HG03097 (cell line): ENCODE measurements around the gene DGKI.
"Not testable (repeated sequence)": the region's sequence is repeated elsewhere in the genome, so short reads cannot be mapped to it uniquely, and the experiment has no call there.

Experiments used
- ATAC-seq: cut with Tn5 transposase; IDR thresholded peaks from one replicate; pipeline ENCODE4 v1.9.1; 2021; ENCODE audit not compliant: unreplicated experiment, low FRiP score

The DGKI gene

DNA sequence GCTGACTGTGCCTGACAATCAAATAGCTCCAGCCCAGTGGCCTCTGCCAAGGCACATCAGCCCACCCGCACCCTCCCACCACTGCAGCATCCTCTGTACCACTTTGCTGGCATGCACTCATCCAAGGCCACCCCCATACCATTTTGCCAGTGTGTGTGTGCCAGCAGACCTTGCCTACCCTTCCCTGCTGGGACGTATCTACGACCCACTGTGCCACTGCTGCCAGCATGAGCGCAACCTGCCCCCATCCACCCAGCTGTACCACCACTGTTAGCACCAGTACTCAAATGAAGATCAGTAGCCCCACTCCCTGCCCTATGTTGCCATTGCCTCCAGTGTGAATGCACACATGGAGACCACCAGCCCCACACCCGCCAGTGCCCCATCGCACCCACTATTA, 353.9 kb downstream of the DGKI start:
- no peak for ATAC-seq

DNA sequence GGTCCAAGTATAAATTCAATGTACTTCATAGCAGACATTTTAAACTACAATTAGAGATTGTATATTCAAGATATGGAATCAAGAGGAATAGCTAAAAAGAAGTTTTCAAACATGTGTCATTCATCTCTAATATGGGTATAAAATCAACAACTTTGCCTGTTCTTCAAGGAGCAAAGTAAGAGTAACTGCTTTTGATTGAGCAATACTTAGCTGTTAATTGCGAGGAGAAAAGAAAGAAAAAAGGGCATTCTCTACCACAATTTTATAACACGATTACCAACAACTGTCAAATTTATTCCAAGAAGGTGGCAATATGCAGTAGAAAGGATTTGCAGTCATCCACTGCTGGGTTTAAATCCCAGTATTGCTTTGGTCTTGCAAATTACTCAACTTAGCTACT, 356.9 kb downstream of the DGKI start:
- no peak for ATAC-seq

- ATAC-seq: no peak
Observed at GRCh38 chr7:137488038-137488437, 358.7 kb downstream of the DGKI start.

DNA sequence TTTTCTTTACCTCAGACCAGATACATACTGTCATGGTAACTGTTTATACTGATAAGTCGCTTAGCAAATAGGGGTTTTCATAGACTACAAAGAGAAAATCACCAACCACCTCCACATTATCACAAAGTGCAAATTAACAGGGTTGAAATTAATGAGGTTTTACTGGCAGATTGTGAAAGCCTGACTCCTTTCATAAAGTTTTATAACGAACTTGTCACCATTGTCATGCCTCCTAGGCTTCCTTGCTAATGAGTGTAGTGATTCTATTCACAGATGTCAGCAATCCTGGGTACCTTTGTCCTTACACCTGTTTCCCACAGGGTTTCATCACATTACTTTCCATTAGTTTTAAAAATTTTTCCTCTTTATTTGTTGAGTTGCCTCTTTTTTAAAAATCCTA, 361.0 kb downstream of the DGKI start:
- no peak for ATAC-seq

DNA sequence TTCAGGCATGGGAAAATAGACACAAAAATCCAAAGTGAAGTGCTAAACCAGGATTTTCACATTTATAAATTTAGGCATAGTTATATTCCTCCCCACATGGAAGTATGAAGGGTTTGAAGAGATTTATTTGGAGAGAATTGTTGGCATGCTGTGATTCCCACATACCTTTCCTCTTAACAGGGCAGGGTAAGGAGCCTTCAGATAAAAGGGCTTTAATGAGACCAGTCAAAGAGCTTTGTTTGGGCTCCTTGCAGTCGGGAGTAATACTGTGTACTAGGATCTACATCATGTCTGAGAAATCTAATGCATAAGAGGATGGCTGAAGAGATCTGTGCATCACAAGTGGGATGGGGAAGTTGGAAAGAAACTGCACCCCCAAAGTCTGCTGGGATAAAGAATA, 362.4 kb downstream of the DGKI start:
- ATAC-seq: no peak

GRCh38 chr7:137482466-137482865, 364.3 kb downstream of the DGKI start:
- no peak for ATAC-seq

DNA sequence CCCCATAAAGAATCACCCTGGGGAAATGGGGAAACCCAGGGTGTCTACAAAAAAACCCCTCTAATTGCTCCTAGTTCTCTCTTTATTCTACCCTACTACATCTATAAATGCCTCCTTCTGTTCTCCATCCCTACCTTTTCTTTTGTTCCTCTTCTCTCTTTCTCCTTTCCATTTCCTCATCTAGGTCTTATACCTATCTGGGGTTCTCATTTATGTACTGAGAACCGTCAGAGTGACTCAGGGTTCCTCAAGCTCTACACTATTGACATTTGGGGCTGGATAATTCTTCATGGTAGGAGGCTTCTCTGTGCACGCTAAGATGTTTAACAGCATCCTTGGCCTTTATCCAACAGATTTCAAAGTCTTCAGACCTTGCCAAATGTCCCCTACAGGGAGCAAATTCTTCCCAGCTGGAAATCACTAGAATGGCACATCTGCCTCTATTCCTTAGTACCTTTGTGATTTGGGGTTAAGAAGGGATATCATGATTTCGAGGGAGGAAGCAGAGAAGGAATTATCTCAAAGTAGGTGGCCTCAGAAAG, 365.9 kb downstream of the DGKI start:
- ATAC-seq: no peak

- ATAC-seq: no peak
Observed at GRCh38 chr7:137480401-137480800, 366.4 kb downstream of the DGKI start.

- no peak for ATAC-seq
Observed at GRCh38 chr7:137476937-137477336, 369.8 kb downstream of the DGKI start.

DNA sequence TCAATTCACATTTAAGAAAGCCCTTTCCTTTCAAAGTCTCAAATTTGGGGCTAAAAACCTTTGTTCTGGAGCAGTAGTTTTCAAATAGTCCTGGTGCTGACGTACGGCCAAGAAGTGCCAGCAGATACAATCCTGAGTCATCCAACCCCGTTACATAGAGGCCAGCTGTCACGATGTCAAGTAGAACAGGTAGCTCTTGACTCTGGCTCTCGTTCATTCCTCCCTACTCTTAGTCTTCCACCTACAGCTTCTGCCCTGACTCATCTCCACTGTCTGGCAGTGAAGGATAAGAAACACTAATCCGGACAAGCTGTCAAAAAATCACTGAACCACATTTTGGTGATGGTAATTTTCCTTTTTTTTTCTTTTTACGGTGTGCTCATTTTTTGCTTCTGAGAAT, 370.8 kb downstream of the DGKI start:
- ATAC-seq: no peak

DNA sequence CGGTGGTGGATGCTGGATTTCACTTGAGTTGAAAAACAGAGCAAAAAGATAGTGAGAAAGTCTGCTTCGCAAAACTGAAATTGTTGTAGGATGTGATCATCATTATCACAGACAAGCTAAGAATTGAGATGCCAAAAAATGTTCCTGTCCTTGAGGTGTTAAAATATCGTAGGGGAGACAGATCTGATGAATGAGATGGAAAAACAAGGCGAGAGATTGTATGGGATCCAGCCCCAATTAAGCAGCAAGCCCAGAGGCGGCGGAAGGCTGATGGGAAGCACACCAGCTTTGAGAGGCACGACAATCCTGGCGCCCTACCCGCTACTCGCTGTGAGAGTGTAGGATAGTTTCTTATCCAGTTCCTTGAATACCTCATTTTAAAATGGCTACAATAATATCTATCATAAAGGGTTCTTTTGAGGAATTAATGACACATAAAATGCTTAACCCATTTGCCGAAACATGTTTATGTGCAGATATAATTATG, 372.2 kb downstream of the DGKI start:
- no peak for ATAC-seq

DNA sequence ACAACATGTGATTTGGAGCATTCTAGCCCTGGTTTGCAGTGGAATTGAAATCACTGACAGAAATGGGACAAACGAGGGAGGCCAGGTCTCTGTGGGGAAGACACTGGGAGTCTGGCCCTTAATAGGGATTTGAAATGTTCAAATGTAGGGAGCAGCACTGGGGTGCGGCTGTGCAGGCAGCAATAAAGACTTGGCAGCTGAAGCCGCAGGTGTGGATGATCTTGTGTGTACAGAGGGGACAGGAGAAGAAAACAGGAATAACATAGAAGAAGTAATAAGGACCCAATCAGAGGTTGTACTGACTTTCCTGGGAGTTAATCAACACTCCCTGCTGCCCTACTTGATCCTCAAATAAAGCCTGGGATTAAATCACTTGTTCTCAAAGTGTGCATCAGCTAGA, 375.6 kb downstream of the DGKI start:
- ATAC-seq: no peak

DNA sequence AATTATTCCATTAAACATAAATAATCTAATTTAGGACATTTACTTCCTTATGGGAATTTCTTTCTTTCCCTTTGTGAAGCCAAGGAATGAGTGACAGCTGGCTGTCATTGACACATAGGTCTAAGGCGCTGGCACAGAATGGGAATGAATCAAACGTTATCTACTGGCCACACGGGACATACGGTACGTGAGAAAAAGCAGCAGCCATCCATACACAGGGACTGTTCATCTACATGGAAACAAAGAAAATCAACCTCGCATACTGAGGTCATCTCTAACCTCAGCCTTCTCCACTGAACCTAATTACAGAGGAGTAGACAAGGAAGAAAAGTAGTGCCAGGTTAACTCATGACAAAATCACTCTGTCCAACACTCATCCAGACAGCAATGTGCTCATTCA, 376.9 kb downstream of the DGKI start:
- no peak for ATAC-seq

GRCh38 chr7:137469191-137469811, 377.5 kb downstream of the DGKI start:
- no peak for ATAC-seq

- ATAC-seq: no peak
Observed at GRCh38 chr7:137462847-137463246, 383.9 kb downstream of the DGKI start.

GRCh38 chr7:137462074-137462715, 384.6 kb downstream of the DGKI start:
- ATAC-seq: no peak

DNA sequence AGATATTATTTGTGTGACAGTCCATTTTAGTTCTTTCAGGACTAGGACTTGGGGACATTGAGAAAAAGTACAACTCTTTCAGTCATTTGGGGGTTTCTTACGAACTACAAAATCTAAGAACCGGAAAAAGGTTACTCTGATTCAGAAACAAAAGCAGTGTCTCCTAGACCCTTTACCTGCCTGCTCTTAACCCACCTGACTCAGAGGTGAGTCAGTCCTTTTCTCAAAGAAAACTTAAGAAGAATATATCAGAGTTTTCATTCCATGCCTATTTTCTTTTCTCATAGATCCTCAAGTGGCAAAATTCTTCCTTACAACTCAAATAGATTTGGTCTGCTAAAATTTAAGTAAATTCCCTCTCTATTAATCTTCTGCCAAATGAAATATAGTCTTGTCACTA, 388.4 kb downstream of the DGKI start:
- ATAC-seq: no peak

GRCh38 chr7:137454767-137455166, 392.0 kb downstream of the DGKI start:
- no peak for ATAC-seq

DNA sequence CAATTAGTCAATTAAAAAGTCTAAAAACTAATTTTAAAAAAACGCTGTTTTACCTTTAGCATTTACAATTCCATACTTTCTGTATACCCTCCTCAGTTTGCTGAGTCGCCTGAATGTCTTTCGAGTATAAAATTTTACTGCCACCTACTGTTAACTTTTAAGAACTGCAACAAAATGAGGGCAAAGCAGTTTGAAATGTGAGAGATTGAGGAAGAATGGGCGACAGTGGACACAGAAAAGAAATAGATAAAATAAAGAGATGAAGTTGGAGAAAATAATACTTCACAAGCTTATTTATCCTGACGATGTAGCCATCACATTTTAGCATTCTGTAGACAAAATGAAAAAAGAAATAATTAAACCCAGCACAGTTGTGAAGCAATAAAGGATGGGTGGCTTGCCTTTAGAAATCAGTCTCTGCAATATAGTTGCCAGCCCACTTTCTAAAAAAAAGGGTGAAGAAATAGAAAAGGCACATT, 392.5 kb downstream of the DGKI start:
- ATAC-seq: no peak

DNA sequence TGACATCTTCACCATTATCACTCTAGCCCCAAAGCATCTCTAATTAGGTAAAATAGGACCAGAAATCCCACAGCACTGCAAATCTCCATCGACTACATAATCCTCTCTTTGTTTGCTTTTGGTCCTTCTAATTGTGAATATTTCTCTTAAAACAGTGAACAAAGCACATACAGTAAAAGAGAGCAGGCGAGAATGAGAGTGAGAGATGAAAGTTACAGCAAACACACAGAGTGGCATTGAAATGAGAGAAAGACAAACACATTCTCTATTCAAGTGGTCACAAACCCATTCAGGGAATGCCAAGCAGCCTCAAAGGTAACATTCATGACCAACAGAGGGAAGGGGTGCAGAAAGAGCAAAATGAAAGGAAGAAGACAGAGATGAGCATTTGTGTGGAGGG, 393.4 kb downstream of the DGKI start:
- no peak for ATAC-seq

DNA sequence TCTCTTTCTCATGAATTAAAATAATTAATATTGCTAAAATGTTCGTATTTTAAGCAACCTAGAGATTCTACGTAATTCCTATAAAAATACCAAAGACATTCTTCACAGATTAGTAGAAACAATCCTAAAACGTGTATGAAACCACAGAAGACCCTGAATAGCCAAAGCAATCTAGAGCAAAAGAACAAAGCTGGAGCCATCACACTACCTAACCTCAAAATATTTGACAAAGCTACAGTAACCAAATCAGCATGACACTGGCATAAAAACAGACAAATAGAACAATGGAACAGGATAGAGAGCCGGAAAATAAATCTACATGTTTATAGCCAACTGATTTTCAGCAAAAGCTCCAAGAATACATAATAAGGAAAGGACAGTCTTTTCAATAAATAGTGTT, 397.8 kb downstream of the DGKI start:
- no peak for ATAC-seq

GRCh38 chr7:137448572-137448971, 398.2 kb downstream of the DGKI start:
- not testable (repeated sequence) for ATAC-seq
